Aorta (tissue), 5 donors: ENCODE results near the gene RAB6B. TPM values are rescaled to one million over a fixed set of nuclear protein-coding genes. Genes with fewer than 3 reads are reported as not detected.
A peak's percentile ranks its signal among the peaks of the same experiment; 100 is the strongest.
"Not testable (repeated sequence)": the region's sequence is repeated elsewhere in the genome, so short reads cannot be mapped to it uniquely, and the experiment has no call there.

Experiments
- ATAC-seq: fragments of 200-7000 bp; cut with Tn5 transposase; one replicate; pipeline ENCODE4 v1.9.1; 2022; ENCODE audit warnings: moderate library complexity; ENCODE audit not compliant: low FRiP score
- DNase-seq, 2 donors: peaks; one replicate each; pipeline ENCODE4 v3.0.0-alpha.2; 2020
- H3K27ac ChIP-seq, 2 donors: one replicate each; pipeline ENCODE4 v1.5.1; 2013; ENCODE audit warnings: low read length in 2 of 2, mild to moderate bottlenecking in 2 of 2, moderate library complexity in 2 of 2, control low read depth in 1 of 2, inconsistent platforms in 1 of 2, low read depth in 1 of 2
- H3K27me3 ChIP-seq, 2 donors: one replicate each; pipeline ENCODE4 v1.6.1; 2013; ENCODE audit warnings: control low read depth in 1 of 2, low read length in 1 of 2, mild to moderate bottlenecking in 1 of 2, moderate library complexity in 1 of 2; ENCODE audit not compliant: insufficient read depth in 2 of 2, control insufficient read depth in 1 of 2
- H3K36me3 ChIP-seq, 2 donors: one replicate each; pipeline ENCODE4 v1.6.1; 2013; ENCODE audit warnings: control low read depth in 1 of 2, low read length in 1 of 2, mild to moderate bottlenecking in 1 of 2; ENCODE audit not compliant: insufficient read depth in 2 of 2, control insufficient read depth in 1 of 2
- H3K4me1 ChIP-seq, 2 donors: one replicate each; pipeline ENCODE4 v1.6.1; 2013; ENCODE audit warnings: low read length in 2 of 2, control low read depth in 1 of 2, mild to moderate bottlenecking in 1 of 2, moderate library complexity in 1 of 2; ENCODE audit not compliant: insufficient read depth in 2 of 2, control insufficient read depth in 1 of 2
- H3K4me3 ChIP-seq, 2 donors: one replicate each; pipeline ENCODE4 v1.5.1; 2013; ENCODE audit warnings: low read length in 2 of 2, control low read depth in 1 of 2, mild to moderate bottlenecking in 1 of 2
- H3K9me3 ChIP-seq: one replicate; pipeline ENCODE4 v1.6.1; 2013; ENCODE audit warnings: mild to moderate bottlenecking, low read length; ENCODE audit not compliant: control insufficient read depth
- WGBS, 2 donors: extraction: QIAGEN DNeasy Blood & Tissue Kit; methylation state at CpG; one replicate each; pipeline ENCODE4 v1.1.7; 2013; 5-methylcytosine and 5-hydroxymethylcytosine counted together
- intact Hi-C, 2 donors: fragments of 100-400 bp; cut with DNase I; formaldehyde crosslinking; loops; one replicate each; pipeline versions ENCODE4 v1.14.2 to v1.15.0; 2022
- polyA plus RNA-seq, 2 donors: library from polyadenylated mRNA; stranded (reverse); fragments of 200-250 nt; gene quantifications; one replicate each; pipeline ENCODE4 v1.2.3, GENCODE V29; 2013
- total RNA-seq, 2 donors: library from RNA; stranded (reverse); fragmentation: NEBNext Ultra II Directional; extraction: Animal tissue kit (Norgen Biotek cat#: 25700); gene quantifications; one replicate each; pipeline ENCODE4 v1.2.1, GENCODE V29; 2021
- donor health status: healthy with polysubstance abuse.
- donor health status: Bipolar disorder and iron deficiency.
- donor health status: DM: no; HTN: no; CAD: no.
- donor health status: DM: no; HTN: no; CAD: no.
- donor health status: DM: yes; HTN: yes; CAD: no.

The RAB6B gene
- total and polyA plus RNA-seq, 4 donors: 0.59 to 12.0 (median 8.2) TPM

GRCh38 chr3:133799794-133800585 is 95.7 kb downstream of the RAB6B start:
- peak; percentile 26 for ATAC-seq
- 65 to 68% methylated on average over 7 of the region's 7 CpGs for WGBS, 2 donors
- no peak overlapping the region for H3K27ac ChIP-seq
- H3K36me3 ChIP-seq: no peaks in the 10 kb centered on the region
- H3K27me3 ChIP-seq: no peaks in the 10 kb centered on the region
- intact Hi-C loops: no loop called here
- no peaks in the 10 kb centered on the region for H3K9me3 ChIP-seq
- H3K4me3 ChIP-seq: no peak overlapping the region
- H3K4me1 ChIP-seq: no peaks in the 10 kb centered on the region
- peak in 1 of 2 donors; percentile 60 for DNase-seq

GRCh38 chr3:133797396-133798105 is 98.1 kb downstream of the RAB6B start:
- H3K27ac ChIP-seq: no peak overlapping the region
- no peak overlapping the region for H3K4me3 ChIP-seq
- intact Hi-C loops: no loop called here
- H3K4me1 ChIP-seq: no peaks in the 10 kb centered on the region
- no peaks in the 10 kb centered on the region for H3K36me3 ChIP-seq
- H3K27me3 ChIP-seq: no peaks in the 10 kb centered on the region
- 84% methylated on average over 3 of the region's 3 CpGs for WGBS, 2 donors
- no peaks in the 10 kb centered on the region for H3K9me3 ChIP-seq
- DNase-seq: no peak
- ATAC-seq: no peak

- no peak for DNase-seq
These were observed 103.4 kb downstream of the RAB6B start for GRCh38 chr3:133792171-133792763.

GRCh38 chr3:133788024-133788423 is 107.7 kb downstream of the RAB6B start:
- no peaks in the 10 kb centered on the region for H3K36me3 ChIP-seq
- H3K4me1 ChIP-seq: no peaks in the 10 kb centered on the region
- intact Hi-C loops: no loop called here
- H3K9me3 ChIP-seq: no peaks in the 10 kb centered on the region
- 84 to 87% methylated on average over 2 of the region's 2 CpGs for WGBS, 2 donors
- H3K4me3 ChIP-seq: no peak overlapping the region
- DNase-seq: no peak
- ATAC-seq: no peak
- H3K27ac ChIP-seq: no peak overlapping the region
- no peaks in the 10 kb centered on the region for H3K27me3 ChIP-seq

More at GRCh38 chr3:133792171-133792763, 103.4 kb downstream of the RAB6B start:
- Histone ChIP-seq H3K36me3 (no peaks in the 10 kb centered on the region), H3K4me1 (no peaks in the 10 kb centered on the region), H3K27ac (no peak overlapping the region), H3K4me3 (no peak overlapping the region), H3K27me3 (no peaks in the 10 kb centered on the region), H3K9me3 (no peaks in the 10 kb centered on the region)
- intact Hi-C loops: no loop called here
- 51 to 61% methylated on average over 9 of the region's 9 CpGs for WGBS, 2 donors
- no peak for ATAC-seq

GRCh38 chr3:133783762-133784161 is 111.9 kb downstream of the RAB6B start:
- H3K36me3 ChIP-seq: no peaks in the 10 kb centered on the region
- ATAC-seq (no peak), DNase-seq (peak in 1 of 2 donors; percentile 68)
- no peak overlapping the region for H3K4me3 ChIP-seq
- intact Hi-C loops: no loop called here
- 33 to 53% methylated on average over 32 of the region's 32 CpGs for WGBS, 2 donors
- H3K4me1 ChIP-seq: no peaks in the 10 kb centered on the region
- no peaks in the 10 kb centered on the region for H3K27me3 ChIP-seq
- H3K27ac ChIP-seq: no peak overlapping the region
- no peaks in the 10 kb centered on the region for H3K9me3 ChIP-seq

GRCh38 chr3:133782454-133782853 is 113.2 kb downstream of the RAB6B start:
- H3K4me3 ChIP-seq: no peak overlapping the region
- H3K36me3 ChIP-seq: no peaks in the 10 kb centered on the region
- no peaks in the 10 kb centered on the region for H3K9me3 ChIP-seq
- intact Hi-C loops: no loop called here
- WGBS, 2 donors: 74 to 86% methylated on average over 2 of the region's 2 CpGs
- H3K4me1 ChIP-seq: no peaks in the 10 kb centered on the region
- ATAC-seq (no peak), DNase-seq (no peak)
- H3K27ac ChIP-seq: no peak overlapping the region
- no peaks in the 10 kb centered on the region for H3K27me3 ChIP-seq

- ATAC-seq (no peak), DNase-seq (no peak)
- H3K4me3 ChIP-seq: no peak overlapping the region
- no peaks in the 10 kb centered on the region for H3K9me3 ChIP-seq
- H3K36me3 ChIP-seq: no peaks in the 10 kb centered on the region
- intact Hi-C loops: no loop called here
- H3K27me3 ChIP-seq: no peaks in the 10 kb centered on the region
- no peaks in the 10 kb centered on the region for H3K4me1 ChIP-seq
- H3K27ac ChIP-seq: no peak overlapping the region
These were observed 114.1 kb downstream of the RAB6B start for GRCh38 chr3:133781570-133781969.

- H3K27me3 ChIP-seq, H3K9me3 ChIP-seq, H3K4me3 ChIP-seq, H3K36me3 ChIP-seq, intact Hi-C loops, ATAC-seq, DNase-seq, H3K27ac ChIP-seq, H3K4me1 ChIP-seq: not testable (repeated sequence)
- WGBS, 2 donors: 82 to 88% methylated on average over 6 of the region's 6 CpGs
These were observed 114.9 kb downstream of the RAB6B start for GRCh38 chr3:133780756-133781155.
